ENCODE results near the gene GPR61. TPM values are rescaled to one million over a fixed set of nuclear protein-coding genes. Genes with fewer than 3 reads are reported as not detected.
A peak's percentile ranks its signal among the peaks of the same experiment; 100 is the strongest.

GPR61 gene
- total and polyA plus RNA-seq, 4 donors: not detected

DNA sequence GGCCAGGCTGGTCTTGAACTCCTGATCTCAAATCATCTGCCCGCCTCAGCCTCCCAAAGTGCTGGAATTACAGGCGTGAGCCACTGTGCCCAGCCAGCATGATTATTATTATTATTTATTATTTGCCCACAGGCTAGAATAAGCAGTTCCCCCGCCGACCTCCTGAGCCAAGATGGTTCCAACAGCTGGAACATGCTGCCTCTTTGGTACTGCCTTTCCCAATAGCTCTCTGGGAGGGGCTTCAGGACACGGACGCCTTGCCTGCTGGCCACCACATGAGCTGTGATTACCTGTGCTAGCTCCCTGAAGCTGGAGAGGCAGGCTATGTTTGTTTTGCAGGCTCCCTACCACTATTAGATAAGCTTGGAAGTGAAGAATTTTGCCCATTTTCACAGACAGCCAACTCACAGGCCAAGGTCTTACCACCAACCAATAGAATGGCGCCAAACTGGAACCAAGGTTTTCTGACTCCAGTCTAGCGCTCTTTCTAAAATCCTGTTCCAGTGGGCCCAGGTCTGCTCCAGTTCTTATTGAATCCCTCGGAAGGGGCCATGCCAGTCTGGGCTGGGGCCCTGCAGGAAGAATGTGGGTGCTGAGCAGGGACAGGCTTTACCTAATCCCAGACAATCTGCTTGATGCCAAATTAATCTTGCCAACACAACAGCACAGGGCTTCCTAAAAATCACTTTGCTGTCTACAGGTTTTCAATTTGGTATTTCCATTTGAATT, 2.1 kb upstream of the GPR61 start:
- Histone ChIP-seq H3K4me3 (ENCODE audit: low read length in 2 of 2) (no peak overlapping the region), H3K27ac (ENCODE audit: low read depth in 1 of 2, low read length in 2 of 2) (no peak overlapping the region), H3K9me3 (ENCODE audit: control insufficient read depth, low read length) (no peaks in the 10 kb centered on the region), H3K36me3 (ENCODE audit: control insufficient read depth in 1 of 2, insufficient read depth in 2 of 2, low read length in 1 of 2) (no peaks in the 10 kb centered on the region), H3K4me1 (ENCODE audit: control insufficient read depth in 1 of 2, insufficient read depth in 2 of 2, low read length in 2 of 2) (no peaks in the 10 kb centered on the region), H3K27me3 (ENCODE audit: control insufficient read depth in 1 of 2, insufficient read depth in 2 of 2, low read length in 1 of 2) (no peaks in the 10 kb centered on the region)
- intact Hi-C loops (cut with DNase I): loop anchor here (5.0 to 10.0 kb wide), 3 partner anchors 110 to 263 kb away; partner anchors contain the start of gene PSMA5 (in 2 of the 2)
- DNase-seq (no peak), ATAC-seq (ENCODE audit: low FRiP score) (no peak)
- WGBS, 2 donors: 93% methylated on average over 9 of the region's 9 CpGs

- ATAC-seq (ENCODE audit: low FRiP score) (no peak), DNase-seq (no peak)
- Histone ChIP-seq H3K4me1 (ENCODE audit: control insufficient read depth in 1 of 2, insufficient read depth in 2 of 2, low read length in 2 of 2) (no peaks in the 10 kb centered on the region), H3K27me3 (ENCODE audit: control insufficient read depth in 1 of 2, insufficient read depth in 2 of 2, low read length in 1 of 2) (no peaks in the 10 kb centered on the region), H3K36me3 (ENCODE audit: control insufficient read depth in 1 of 2, insufficient read depth in 2 of 2, low read length in 1 of 2) (no peaks in the 10 kb centered on the region), H3K4me3 (ENCODE audit: low read length in 2 of 2) (no peak overlapping the region), H3K9me3 (ENCODE audit: control insufficient read depth, low read length) (no peaks in the 10 kb centered on the region), H3K27ac (ENCODE audit: low read depth in 1 of 2, low read length in 2 of 2) (no peak overlapping the region)
- intact Hi-C loops (cut with DNase I): loop anchor here (5.0 to 10.0 kb wide), 3 partner anchors 112 to 264 kb away; partner anchors contain the start of gene PSMA5 (in 2 of the 2)
- 94% methylated on average over 9 of the region's 9 CpGs for WGBS, 2 donors
Observed at GRCh38 chr1:109538827-109539555, 681 bp upstream of the GPR61 start.

GRCh38 chr1:109541102-109541501, 1.4 kb downstream of the GPR61 start:
- intact Hi-C loops (cut with DNase I): loop anchor here in 1 of 2 donors (10.0 kb wide), 1 partner anchor 444 kb away; the partner anchor contains the start of gene AHCYL1
- Histone ChIP-seq H3K4me3 (ENCODE audit: low read length in 2 of 2) (no peak overlapping the region), H3K27ac (ENCODE audit: low read depth in 1 of 2, low read length in 2 of 2) (no peak overlapping the region), H3K4me1 (ENCODE audit: control insufficient read depth in 1 of 2, insufficient read depth in 2 of 2, low read length in 2 of 2) (no peaks in the 10 kb centered on the region), H3K36me3 (ENCODE audit: control insufficient read depth in 1 of 2, insufficient read depth in 2 of 2, low read length in 1 of 2) (no peaks in the 10 kb centered on the region), H3K27me3 (ENCODE audit: control insufficient read depth in 1 of 2, insufficient read depth in 2 of 2, low read length in 1 of 2) (no peaks in the 10 kb centered on the region), H3K9me3 (ENCODE audit: control insufficient read depth, low read length) (no peaks in the 10 kb centered on the region)
- no peak for DNase-seq
- ATAC-seq (ENCODE audit: low FRiP score): no peak
- WGBS, 2 donors: 28 to 34% methylated on average over 3 of the region's 3 CpGs

DNA sequence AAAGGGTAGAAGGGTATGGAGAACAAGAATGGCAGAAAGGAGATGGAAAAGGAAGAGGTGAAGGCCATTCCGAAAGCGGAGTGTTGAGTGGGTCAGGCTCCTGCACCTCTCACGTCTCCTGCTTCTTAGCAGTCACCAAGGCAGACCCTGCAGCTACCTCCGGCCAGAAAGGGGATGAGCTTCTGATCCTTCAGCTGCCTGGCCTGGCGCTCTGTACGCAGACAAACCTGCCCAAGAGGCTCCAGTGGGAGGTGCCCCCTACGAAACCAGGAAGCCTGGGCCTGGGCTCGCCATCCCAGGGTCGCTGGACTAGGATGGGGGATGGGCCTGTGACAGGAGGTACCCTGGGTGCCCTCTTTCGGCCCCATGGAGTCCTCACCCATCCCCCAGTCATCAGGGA, 3.0 kb downstream of the GPR61 start:
- ATAC-seq (ENCODE audit: low FRiP score) (no peak), DNase-seq (no peak)
- H3K27ac ChIP-seq (ENCODE audit: low read depth in 1 of 2, low read length in 2 of 2): no peak overlapping the region
- H3K27me3 ChIP-seq (ENCODE audit: control insufficient read depth in 1 of 2, insufficient read depth in 2 of 2, low read length in 1 of 2): no peaks in the 10 kb centered on the region
- no peak overlapping the region for H3K4me3 ChIP-seq (ENCODE audit: low read length in 2 of 2)
- 89 to 94% methylated on average over 10 of the region's 10 CpGs for WGBS, 2 donors
- H3K4me1 ChIP-seq (ENCODE audit: control insufficient read depth in 1 of 2, insufficient read depth in 2 of 2, low read length in 2 of 2): no peaks in the 10 kb centered on the region
- intact Hi-C loops (cut with DNase I): loop anchor here in 1 of 2 donors (10.0 kb wide), 1 partner anchor 442 kb away; the partner anchor contains the start of gene AHCYL1
- no peaks in the 10 kb centered on the region for H3K36me3 ChIP-seq (ENCODE audit: control insufficient read depth in 1 of 2, insufficient read depth in 2 of 2, low read length in 1 of 2)
- H3K9me3 ChIP-seq (ENCODE audit: control insufficient read depth, low read length): no peaks in the 10 kb centered on the region

GRCh38 chr1:109543283-109543987, 3.8 kb downstream of the GPR61 start:
- 86 to 87% methylated on average over 24 of the region's 24 CpGs for WGBS, 2 donors

GRCh38 chr1:109543988-109544735, 4.5 kb downstream of the GPR61 start:
- Histone ChIP-seq H3K4me3 (ENCODE audit: low read length in 2 of 2) (no peak overlapping the region), H3K36me3 (ENCODE audit: control insufficient read depth in 1 of 2, insufficient read depth in 2 of 2, low read length in 1 of 2) (no peaks in the 10 kb centered on the region), H3K4me1 (ENCODE audit: control insufficient read depth in 1 of 2, insufficient read depth in 2 of 2, low read length in 2 of 2) (no peaks in the 10 kb centered on the region), H3K27ac (ENCODE audit: low read depth in 1 of 2, low read length in 2 of 2) (no peak overlapping the region), H3K9me3 (ENCODE audit: control insufficient read depth, low read length) (no peaks in the 10 kb centered on the region), H3K27me3 (ENCODE audit: control insufficient read depth in 1 of 2, insufficient read depth in 2 of 2, low read length in 1 of 2) (no peaks in the 10 kb centered on the region)
- intact Hi-C loops (cut with DNase I): loop anchor here in 1 of 2 donors (10.0 kb wide), 1 partner anchor 441 kb away; the partner anchor contains the start of gene AHCYL1
- WGBS, 2 donors: 70 to 73% methylated on average over 14 of the region's 14 CpGs
- ATAC-seq (ENCODE audit: low FRiP score) (no peak), DNase-seq (no peak)

More at GRCh38 chr1:109543283-109543987, 3.8 kb downstream of the GPR61 start:
- Histone ChIP-seq H3K27me3 (ENCODE audit: control insufficient read depth in 1 of 2, insufficient read depth in 2 of 2, low read length in 1 of 2) (no peaks in the 10 kb centered on the region), H3K9me3 (ENCODE audit: control insufficient read depth, low read length) (no peaks in the 10 kb centered on the region), H3K36me3 (ENCODE audit: control insufficient read depth in 1 of 2, insufficient read depth in 2 of 2, low read length in 1 of 2) (no peaks in the 10 kb centered on the region), H3K4me3 (ENCODE audit: low read length in 2 of 2) (no peak overlapping the region), H3K27ac (ENCODE audit: low read depth in 1 of 2, low read length in 2 of 2) (no peak overlapping the region), H3K4me1 (ENCODE audit: control insufficient read depth in 1 of 2, insufficient read depth in 2 of 2, low read length in 2 of 2) (no peaks in the 10 kb centered on the region)
- DNase-seq: no peak
- intact Hi-C loops (cut with DNase I): loop anchor here in 1 of 2 donors (10.0 kb wide), 1 partner anchor 441 kb away; the partner anchor contains the start of gene AHCYL1
- ATAC-seq (ENCODE audit: low FRiP score): no peak

DNA sequence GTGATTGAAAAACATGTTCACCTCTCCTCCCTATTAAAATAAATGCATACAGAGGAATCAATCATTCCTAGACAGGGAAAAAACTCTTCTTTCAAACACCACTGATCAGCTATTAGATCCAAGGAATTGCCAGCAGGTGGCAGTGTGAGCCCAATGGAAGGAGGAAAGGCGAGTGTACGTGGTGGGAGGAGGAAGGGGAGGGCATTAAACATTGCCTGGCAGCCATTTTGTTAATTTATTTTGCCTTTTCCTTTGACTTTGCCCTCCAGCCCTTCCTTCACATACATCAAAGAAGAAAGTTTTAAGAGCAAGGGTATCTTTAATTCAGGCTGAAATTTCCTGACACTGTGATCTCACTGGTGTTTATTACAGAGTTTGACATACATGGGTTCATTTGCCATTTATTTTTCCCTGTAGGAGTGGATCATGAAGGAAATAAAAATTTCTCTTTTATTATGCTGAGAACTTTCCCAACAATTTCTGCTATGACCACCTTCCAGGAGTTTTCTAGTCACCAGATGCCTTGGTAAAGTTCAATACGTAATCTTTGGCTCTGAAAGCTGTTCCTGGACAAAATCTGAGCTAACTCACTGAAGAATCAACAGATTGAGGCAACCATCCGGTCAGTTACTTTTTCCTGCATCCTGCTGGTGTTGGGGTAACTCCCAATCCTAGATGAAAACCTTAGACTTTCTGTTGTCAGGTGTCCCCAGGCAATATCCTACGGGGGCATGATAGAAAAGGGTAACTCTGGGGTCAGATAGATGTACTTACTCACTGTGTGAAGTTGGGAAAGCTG, 6.8 kb downstream of the GPR61 start:
- Histone ChIP-seq H3K4me3 (ENCODE audit: low read length in 2 of 2) (peak overlapping the region; percentile 32 to 46), H3K27ac (ENCODE audit: low read depth in 1 of 2, low read length in 2 of 2) (peak overlapping the region; percentile 71 to 73), H3K36me3 (ENCODE audit: control insufficient read depth in 1 of 2, insufficient read depth in 2 of 2, low read length in 1 of 2) (no peaks in the 10 kb centered on the region), H3K9me3 (ENCODE audit: control insufficient read depth, low read length) (no peaks in the 10 kb centered on the region), H3K4me1 (ENCODE audit: control insufficient read depth in 1 of 2, insufficient read depth in 2 of 2, low read length in 2 of 2) (no peaks in the 10 kb centered on the region), H3K27me3 (ENCODE audit: control insufficient read depth in 1 of 2, insufficient read depth in 2 of 2, low read length in 1 of 2) (no peaks in the 10 kb centered on the region)
- intact Hi-C loops (cut with DNase I): loop anchor here (1.0 to 10.0 kb wide), 6 partner anchors 82 to 438 kb away; partner anchors contain the start of genes AHCYL1 (in 1 of the 2) and GSTM1 (in 1 of the 2)
- DNase-seq (peak; percentile 92 to 94), ATAC-seq (ENCODE audit: low FRiP score) (peak; percentile 87)
- WGBS, 2 donors: 18 to 21% methylated on average over 5 of the region's 5 CpGs
